ENCODE results near the gene LIMCH1. TPM values are rescaled to one million over a fixed set of nuclear protein-coding genes. Genes with fewer than 3 reads are reported as not detected.

The LIMCH1 gene
- total RNA-seq, 1 experiment from 2014 or later = 19.7 TPM

DNA sequence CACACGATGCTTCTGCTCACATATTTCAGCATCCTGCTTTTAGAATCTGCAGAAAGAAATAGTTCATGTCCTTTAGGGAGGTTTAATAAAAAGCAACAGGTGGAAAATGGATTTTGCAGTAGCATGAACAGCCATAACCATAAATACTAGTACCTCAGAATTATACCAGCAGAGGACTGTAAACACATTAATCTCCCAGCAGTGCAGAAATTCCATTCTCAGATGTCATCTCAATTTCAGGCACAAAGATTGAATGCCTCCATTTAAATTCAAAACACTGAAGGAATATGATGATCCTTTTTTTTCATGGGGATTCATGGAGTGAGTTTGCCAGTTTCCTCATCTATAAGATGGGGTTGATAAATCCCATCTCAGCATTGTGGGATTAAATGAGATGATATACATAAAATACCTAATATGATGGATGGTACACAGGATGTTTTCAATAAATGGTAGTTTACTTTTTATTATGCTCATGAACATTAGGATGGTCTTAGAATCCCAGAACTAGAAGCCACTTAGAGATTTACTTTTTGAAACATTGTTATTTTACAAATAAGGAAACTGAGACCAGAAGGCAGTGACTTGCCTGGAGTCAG is 566 bp upstream of the LIMCH1 start:
- intact Hi-C loops (cut with micrococcal nuclease) = no loop called here
- no TSS peak for BruUV-seq (replicated peaks)

GRCh38 chr4:41538887-41539498 is 1.0 kb downstream of the LIMCH1 start:
- no peaks in the 10 kb centered on the region for H3K36me3 ChIP-seq (ENCODE audit: low read depth, low read length)
- BruUV-seq (replicated peaks) = no TSS peak
- H3K4me2 ChIP-seq (ENCODE audit: low read length) = peak overlapping the region; percentile 78
- peaks cover 22% of the 10 kb centered on the region for H3K4me1 ChIP-seq (ENCODE audit: insufficient read depth, low read length)
- 0 out of 2 replicates have a peak, but pooled peaks have one; percentile 18 for ATAC-seq
- peak overlapping the region; percentile 62 for H3K27ac ChIP-seq (ENCODE audit: low read length)
- no peaks in the 10 kb centered on the region for H3K79me2 ChIP-seq (ENCODE audit: low read length)
- no peaks in the 10 kb centered on the region for H3K9me3 ChIP-seq (ENCODE audit: low read length)
- H4K20me1 ChIP-seq (ENCODE audit: low read length) = no peaks in the 10 kb centered on the region
- no peaks in the 10 kb centered on the region; the same call in 1 of the 2 replicates for H3K9me2 ChIP-seq (replicated peaks; ENCODE audit: low read length)
- DNase-seq = peak; percentile 74
- H3K9ac ChIP-seq (ENCODE audit: low read length) = no peak overlapping the region
- intact Hi-C loops (cut with micrococcal nuclease) = no loop called here
- no peaks in the 10 kb centered on the region for H3K27me3 ChIP-seq (ENCODE audit: low read length)
- ChIA-PET POLR2A (ENCODE audit: unreplicated experiment) (no interaction called here), CTCF (no interaction called here)
- H3F3A ChIP-seq (ENCODE audit: low read length, unreplicated experiment) = peaks cover 6% of the 10 kb centered on the region
- peak overlapping the region; percentile 58 for H2AFZ ChIP-seq (ENCODE audit: low read length)
- H3K4me3 ChIP-seq (ENCODE audit: low read length) = peak overlapping the region; percentile 48; the same call in 1 of the 2 replicates
- no peak for TF ChIP-seq EZH2phosphoT487 (IDR thresholded peaks at IDR 0.05; ENCODE audit: borderline replicate concordance, low read length)
- no peak for TF ChIP-seq CTCF (conservative IDR thresholded peaks at IDR 0.05; ENCODE audit: low read depth, low read length)
- no peak for TF ChIP-seq EZH2 (IDR thresholded peaks at IDR 0.05; ENCODE audit: low read length, unreplicated experiment)

More for the DNA sequence above, 566 bp upstream of the LIMCH1 start:
- Histone ChIP-seq H3K4me3 (ENCODE audit: low read length) (no peak overlapping the region), H3K27ac (ENCODE audit: low read length) (no peak overlapping the region), H4K20me1 (ENCODE audit: low read length) (no peaks in the 10 kb centered on the region), H3K9ac (ENCODE audit: low read length) (no peak overlapping the region), H3K9me2 (replicated peaks; ENCODE audit: low read length) (no peaks in the 10 kb centered on the region; the same call in 1 of the 2 replicates), H3K9me3 (ENCODE audit: low read length) (no peaks in the 10 kb centered on the region), H3K79me2 (ENCODE audit: low read length) (no peaks in the 10 kb centered on the region), H3K4me2 (ENCODE audit: low read length) (no peak overlapping the region), H3K27me3 (ENCODE audit: low read length) (no peaks in the 10 kb centered on the region), H2AFZ (ENCODE audit: low read length) (no peak overlapping the region), H3F3A (ENCODE audit: low read length, unreplicated experiment) (peaks cover 6% of the 10 kb centered on the region), H3K4me1 (ENCODE audit: insufficient read depth, low read length) (peaks cover 22% of the 10 kb centered on the region), H3K36me3 (ENCODE audit: low read depth, low read length) (no peaks in the 10 kb centered on the region)
- POLR2A ChIA-PET (ENCODE audit: unreplicated experiment) = no interaction called here
- ATAC-seq = no peak
- peak; percentile 2 for DNase-seq
- no peak for TF ChIP-seq CTCF (conservative IDR thresholded peaks at IDR 0.05; ENCODE audit: low read depth, low read length)
- TF ChIP-seq EZH2phosphoT487 (IDR thresholded peaks at IDR 0.05; ENCODE audit: borderline replicate concordance, low read length) = no peak
- TF ChIP-seq EZH2 (IDR thresholded peaks at IDR 0.05; ENCODE audit: low read length, unreplicated experiment) = no peak
- CTCF ChIA-PET = no interaction called here

- H3K79me2 ChIP-seq (ENCODE audit: low read length) = no peaks in the 10 kb centered on the region
- H3K27me3 ChIP-seq (ENCODE audit: low read length) = no peaks in the 10 kb centered on the region
- DNase-seq (no peak), ATAC-seq (no peak)
- no peaks in the 10 kb centered on the region for H3K9me3 ChIP-seq (ENCODE audit: low read length)
- POLR2A ChIA-PET (ENCODE audit: unreplicated experiment) = no interaction called here
- intact Hi-C loops (cut with micrococcal nuclease) = no loop called here
- CTCF ChIA-PET = no interaction called here
- H3K9ac ChIP-seq (ENCODE audit: low read length) = no peak overlapping the region
- TF ChIP-seq CTCF (conservative IDR thresholded peaks at IDR 0.05; ENCODE audit: low read depth, low read length) (no peak), EZH2 (IDR thresholded peaks at IDR 0.05; ENCODE audit: low read length, unreplicated experiment) (no peak), EZH2phosphoT487 (IDR thresholded peaks at IDR 0.05; ENCODE audit: borderline replicate concordance, low read length) (no peak)
- H3K4me1 ChIP-seq (ENCODE audit: insufficient read depth, low read length) = peaks cover 22% of the 10 kb centered on the region
- H2AFZ ChIP-seq (ENCODE audit: low read length) = no peak overlapping the region
- no peak overlapping the region for H3K27ac ChIP-seq (ENCODE audit: low read length)
- peaks cover 6% of the 10 kb centered on the region for H3F3A ChIP-seq (ENCODE audit: low read length, unreplicated experiment)
- peak overlapping the region; percentile 78 for H3K4me2 ChIP-seq (ENCODE audit: low read length)
- H3K9me2 ChIP-seq (replicated peaks; ENCODE audit: low read length) = no peaks in the 10 kb centered on the region; the same call in 1 of the 2 replicates
- no peaks in the 10 kb centered on the region for H4K20me1 ChIP-seq (ENCODE audit: low read length)
- H3K4me3 ChIP-seq (ENCODE audit: low read length) = peak overlapping the region; percentile 48; the same call in 1 of the 2 replicates
- no peaks in the 10 kb centered on the region for H3K36me3 ChIP-seq (ENCODE audit: low read depth, low read length)
- BruUV-seq (replicated peaks) = no TSS peak
These were observed 1.8 kb downstream of the LIMCH1 start for GRCh38 chr4:41539711-41540110.

Measured in PC-3 (cell line).